SK-MEL-5 (cell line): ENCODE data around the gene TFF3. TPM values are rescaled to one million over a fixed set of nuclear protein-coding genes. Genes with fewer than 3 reads are reported as not detected.

ENCODE experiments used
- DNase-seq: peaks from one replicate; pipeline ENCODE4 v3.0.0-alpha.2; 2016; ENCODE audit warnings: low read depth, low spot score
- in situ Hi-C: cut with HindIII; loops from 2 replicates; pipeline ENCODE4 v1.10.0; 2016; ENCODE audit warnings: low sequenced_read_pairs, high pct_unique_total_duplicates, low pct_unique_long_range_greater_than_20kb
- total RNA-seq: library from RNA; depleted of rRNA; stranded (reverse); fragments of >200 nt; shearing (Covaris generic); gene quantifications from 2 replicates; pipeline ENCODE4 v1.2.3, GENCODE V29; 2014

The TFF3 gene
- total RNA-seq, 1 experiment from 2014 or later, result 0.16 TPM

- in situ Hi-C loops, result no loop called here
These were observed 20.8 kb upstream of the TFF3 start for GRCh38 chr21:42336054-42336453.

GRCh38 chr21:42332557-42333317, 17.5 kb upstream of the TFF3 start:
- DNase-seq, result no peak
- in situ Hi-C loops, result no loop called here

More at GRCh38 chr21:42336054-42336453, 20.8 kb upstream of the TFF3 start:
- peak; percentile 9 for DNase-seq

GRCh38 chr21:42331660-42332059, 16.5 kb upstream of the TFF3 start:
- in situ Hi-C loops, result no loop called here
- DNase-seq, result no peak

GRCh38 chr21:42330380-42331371, 15.5 kb upstream of the TFF3 start:
- in situ Hi-C loops, result no loop called here
- no peak for DNase-seq

GRCh38 chr21:42324896-42325295, 9.7 kb upstream of the TFF3 start:
- DNase-seq, result no peak
- in situ Hi-C loops, result no loop called here

GRCh38 chr21:42321845-42322244, 6.6 kb upstream of the TFF3 start:
- in situ Hi-C loops, result no loop called here

GRCh38 chr21:42321231-42321630, 6.0 kb upstream of the TFF3 start:
- DNase-seq, result no peak
- in situ Hi-C loops, result no loop called here

More at GRCh38 chr21:42321845-42322244, 6.6 kb upstream of the TFF3 start:
- DNase-seq, result no peak

- in situ Hi-C loops, result no loop called here
- no peak for DNase-seq
These were observed 5.6 kb upstream of the TFF3 start for GRCh38 chr21:42320791-42321190.

GRCh38 chr21:42319851-42320572, 4.8 kb upstream of the TFF3 start:
- in situ Hi-C loops, result no loop called here
- DNase-seq, result no peak

- in situ Hi-C loops, result no loop called here
- no peak for DNase-seq
These were observed 4.2 kb upstream of the TFF3 start for GRCh38 chr21:42319376-42319775.

GRCh38 chr21:42317826-42318746, 2.9 kb upstream of the TFF3 start:
- no peak for DNase-seq

GRCh38 chr21:42317341-42317741, 2.1 kb upstream of the TFF3 start:
- no peak for DNase-seq
- in situ Hi-C loops, result no loop called here

More at GRCh38 chr21:42317826-42318746, 2.9 kb upstream of the TFF3 start:
- in situ Hi-C loops, result no loop called here

GRCh38 chr21:42316891-42317290, 1.7 kb upstream of the TFF3 start:
- in situ Hi-C loops, result no loop called here
- no peak for DNase-seq

- DNase-seq, result no peak
- in situ Hi-C loops, result no loop called here
These were observed 453 bp downstream of the TFF3 start for GRCh38 chr21:42314616-42315295.

GRCh38 chr21:42313501-42313969, 1.7 kb downstream of the TFF3 start:
- no peak for DNase-seq
- in situ Hi-C loops, result no loop called here

- DNase-seq, result no peak
- in situ Hi-C loops, result no loop called here
These were observed 2.5 kb downstream of the TFF3 start for GRCh38 chr21:42312626-42313104.
